ENCODE measurements around the gene OR2A42. TPM values are rescaled to one million over a fixed set of nuclear protein-coding genes. Genes with fewer than 3 reads are reported as not detected.
A peak's percentile ranks its signal among the peaks of the same experiment; 100 is the strongest.
"Not testable (repeated sequence)": the region's sequence is repeated elsewhere in the genome, so short reads cannot be mapped to it uniquely, and the experiment has no call there.

Gene OR2A42, protein sequence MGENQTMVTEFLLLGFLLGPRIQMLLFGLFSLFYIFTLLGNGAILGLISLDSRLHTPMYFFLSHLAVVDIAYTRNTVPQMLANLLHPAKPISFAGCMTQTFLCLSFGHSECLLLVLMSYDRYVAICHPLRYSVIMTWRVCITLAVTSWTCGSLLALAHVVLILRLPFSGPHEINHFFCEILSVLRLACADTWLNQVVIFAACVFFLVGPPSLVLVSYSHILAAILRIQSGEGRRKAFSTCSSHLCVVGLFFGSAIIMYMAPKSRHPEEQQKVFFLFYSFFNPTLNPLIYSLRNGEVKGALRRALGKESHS
- under 1 TPM in 1 of 2 donors, not detected in 1; 0.49 TPM for total RNA-seq

GRCh38 chr7:144239365-144239764, at the start of gene OR2A42:
Gene OR2A42, minus strand, starts transcription at chr7:144239605. Its CDS starts 6,762 bp downstream, at chr7:144232843.
- DNase-seq (ENCODE audit: low spot score); H3K9me3 ChIP-seq; H3K27ac ChIP-seq; H3K27me3 ChIP-seq (replicated peaks; ENCODE audit: insufficient read depth); H3K4me3 ChIP-seq; H3K4me1 ChIP-seq (ENCODE audit: control insufficient read depth in 1 of 2, low read depth in 2 of 2); H3K36me3 ChIP-seq; ATAC-seq (ENCODE audit: insufficient number of reproducible peaks, low FRiP score, low read depth): not testable (repeated sequence)

- not testable (repeated sequence) for ATAC-seq (ENCODE audit: insufficient number of reproducible peaks, low FRiP score, low read depth); H3K4me3 ChIP-seq; H3K4me1 ChIP-seq (ENCODE audit: control insufficient read depth in 1 of 2, low read depth in 2 of 2); H3K27ac ChIP-seq; H3K9me3 ChIP-seq; DNase-seq (ENCODE audit: low spot score); H3K27me3 ChIP-seq (replicated peaks; ENCODE audit: insufficient read depth); H3K36me3 ChIP-seq
These were observed 47.9 kb upstream of the OR2A42 start for GRCh38 chr7:144287171-144287784.

DNA sequence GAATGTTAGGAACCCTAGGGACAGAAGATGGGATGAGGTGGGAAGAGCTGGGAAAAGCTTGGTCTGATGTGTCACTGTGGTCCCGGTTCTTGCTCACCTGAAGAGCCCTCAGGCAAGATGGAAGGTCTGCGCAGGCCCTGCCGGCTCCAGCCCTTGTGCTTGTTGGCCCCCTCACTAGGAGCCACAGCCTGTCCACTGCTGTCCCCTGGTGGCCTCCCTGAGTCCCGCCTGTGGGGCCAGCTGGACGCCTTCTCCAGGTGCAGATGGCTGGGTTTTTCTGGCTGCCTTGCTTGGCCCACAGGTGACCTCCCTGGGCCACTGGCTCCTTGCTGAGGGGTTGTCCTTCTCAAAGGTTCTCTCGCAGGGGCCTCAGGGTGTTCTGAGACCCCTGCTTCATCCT, 44.3 kb upstream of the OR2A42 start:
- H3K36me3 ChIP-seq; ATAC-seq (ENCODE audit: insufficient number of reproducible peaks, low FRiP score, low read depth); H3K9me3 ChIP-seq; H3K4me1 ChIP-seq (ENCODE audit: control insufficient read depth in 1 of 2, low read depth in 2 of 2); H3K27ac ChIP-seq; DNase-seq (ENCODE audit: low spot score); H3K27me3 ChIP-seq (replicated peaks; ENCODE audit: insufficient read depth); H3K4me3 ChIP-seq: not testable (repeated sequence)

DNA sequence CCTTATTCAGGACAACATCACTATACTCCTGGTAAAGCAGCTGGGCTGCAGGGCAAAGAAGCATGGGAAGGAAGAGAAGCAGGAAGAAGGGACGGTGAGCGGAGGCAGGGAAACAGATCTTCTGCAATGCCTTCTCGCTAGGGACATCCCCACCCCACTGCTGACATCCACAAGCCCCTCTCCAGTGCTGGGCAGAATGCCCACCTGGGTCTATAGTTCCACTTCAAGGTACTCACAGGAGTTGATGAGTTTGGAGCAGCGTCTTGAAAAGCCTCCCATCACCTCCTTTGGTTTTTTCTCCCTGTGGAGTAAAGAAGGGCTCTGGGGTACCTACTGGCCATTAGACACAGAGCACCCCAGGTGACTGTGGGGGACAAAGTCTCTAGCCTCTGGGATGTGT, 43.1 kb upstream of the OR2A42 start:
- H3K36me3 ChIP-seq; H3K9me3 ChIP-seq; DNase-seq (ENCODE audit: low spot score); H3K27ac ChIP-seq; H3K4me1 ChIP-seq (ENCODE audit: control insufficient read depth in 1 of 2, low read depth in 2 of 2); H3K27me3 ChIP-seq (replicated peaks; ENCODE audit: insufficient read depth); H3K4me3 ChIP-seq; ATAC-seq (ENCODE audit: insufficient number of reproducible peaks, low FRiP score, low read depth): not testable (repeated sequence)

DNA sequence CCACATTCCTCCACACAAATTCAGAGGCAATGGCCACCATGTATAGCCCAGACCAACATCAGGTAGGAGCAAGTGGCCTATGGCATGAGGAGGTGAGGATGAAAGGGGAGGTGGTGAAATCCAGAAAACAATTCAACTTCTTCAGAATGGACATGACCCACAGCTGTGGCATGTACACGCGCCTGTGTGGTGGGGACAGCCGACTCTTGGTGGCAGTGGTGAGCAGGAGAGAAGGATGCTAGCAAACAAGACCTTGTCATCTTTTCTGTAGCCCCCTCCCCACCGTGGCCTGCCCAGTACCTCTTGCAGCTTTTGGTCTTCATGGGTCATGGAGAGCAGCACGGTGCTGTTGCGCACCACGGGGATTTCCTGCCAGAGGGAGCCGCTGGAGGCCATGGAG, 42.6 kb upstream of the OR2A42 start:
- not testable (repeated sequence) for H3K4me3 ChIP-seq; H3K36me3 ChIP-seq; H3K27ac ChIP-seq; H3K27me3 ChIP-seq (replicated peaks; ENCODE audit: insufficient read depth); H3K9me3 ChIP-seq; ATAC-seq (ENCODE audit: insufficient number of reproducible peaks, low FRiP score, low read depth); H3K4me1 ChIP-seq (ENCODE audit: control insufficient read depth in 1 of 2, low read depth in 2 of 2); DNase-seq (ENCODE audit: low spot score)

DNA sequence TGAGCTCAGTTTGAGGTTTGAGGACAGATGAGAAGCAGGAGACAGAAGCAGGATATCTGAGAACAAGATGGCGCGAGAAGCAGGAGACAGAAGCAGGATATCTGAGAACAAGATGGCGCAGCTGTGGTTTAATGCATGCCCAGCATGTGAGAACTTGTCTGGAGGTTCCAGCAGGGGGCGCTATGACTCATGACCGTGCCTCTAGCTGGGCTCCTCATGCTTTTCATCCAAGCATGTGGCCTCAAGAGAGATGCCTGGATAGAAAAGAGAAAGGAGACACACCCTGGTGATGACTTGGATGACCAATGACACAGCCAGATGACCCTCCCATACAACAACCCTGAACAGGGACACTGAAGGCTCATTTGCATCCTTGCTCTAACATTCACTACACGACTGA, 40.6 kb upstream of the OR2A42 start:
- ATAC-seq (ENCODE audit: insufficient number of reproducible peaks, low FRiP score, low read depth) = peak; percentile 8
- not testable (repeated sequence) for H3K4me1 ChIP-seq (ENCODE audit: control insufficient read depth in 1 of 2, low read depth in 2 of 2); H3K9me3 ChIP-seq; H3K36me3 ChIP-seq; H3K27ac ChIP-seq; H3K27me3 ChIP-seq (replicated peaks; ENCODE audit: insufficient read depth); DNase-seq (ENCODE audit: low spot score); H3K4me3 ChIP-seq

DNA sequence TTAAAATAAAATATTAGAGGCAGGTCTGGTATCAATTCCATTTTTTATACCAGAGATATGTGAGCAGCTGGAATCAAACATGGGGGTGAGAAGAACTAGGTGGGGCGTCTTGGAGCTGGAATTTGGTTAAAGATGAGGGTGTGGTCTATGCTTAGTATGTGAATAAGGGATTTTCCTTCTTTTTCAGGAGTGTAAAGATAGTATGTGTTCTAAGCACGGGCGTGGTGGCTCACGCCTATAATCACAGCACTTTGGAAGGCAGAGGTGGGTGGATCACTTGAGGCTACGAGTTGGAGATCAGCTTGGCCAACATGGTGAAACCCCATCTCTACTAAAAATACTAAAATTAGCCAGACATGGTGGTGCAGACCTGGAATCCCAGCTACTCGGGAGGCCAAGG, 35.9 kb upstream of the OR2A42 start:
- not testable (repeated sequence) for H3K4me1 ChIP-seq (ENCODE audit: control insufficient read depth in 1 of 2, low read depth in 2 of 2); DNase-seq (ENCODE audit: low spot score); H3K9me3 ChIP-seq; ATAC-seq (ENCODE audit: insufficient number of reproducible peaks, low FRiP score, low read depth); H3K27ac ChIP-seq; H3K36me3 ChIP-seq; H3K4me3 ChIP-seq; H3K27me3 ChIP-seq (replicated peaks; ENCODE audit: insufficient read depth)

DNA sequence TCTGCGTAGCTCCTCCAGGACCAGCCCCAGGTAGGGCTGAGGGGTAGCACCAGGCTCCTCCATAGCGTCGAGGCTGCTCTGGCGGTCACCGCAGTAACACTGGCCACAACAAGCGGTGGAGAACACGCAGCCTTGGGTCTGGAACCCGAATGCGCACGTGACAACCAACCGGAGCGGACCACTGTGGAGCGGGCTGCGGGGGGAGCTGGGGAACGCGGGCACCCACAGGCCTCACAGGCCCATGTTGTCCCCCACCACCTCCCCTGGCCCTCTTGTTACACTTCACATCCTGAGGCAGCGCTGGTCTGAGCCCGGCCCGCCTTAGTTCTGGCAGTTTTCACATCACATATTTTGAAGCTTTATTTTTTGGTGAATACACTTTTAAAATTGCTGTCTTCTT, 29.8 kb upstream of the OR2A42 start, which contains the start of gene CTAGE8:
CTAGE8 (minus strand) TSS at position 101 of the 400 bp plus-strand sequence; CDS start at position 63, 38 bp downstream.
- not testable (repeated sequence) for H3K4me3 ChIP-seq; ATAC-seq (ENCODE audit: insufficient number of reproducible peaks, low FRiP score, low read depth); H3K4me1 ChIP-seq (ENCODE audit: control insufficient read depth in 1 of 2, low read depth in 2 of 2); H3K36me3 ChIP-seq; DNase-seq (ENCODE audit: low spot score); H3K9me3 ChIP-seq; H3K27me3 ChIP-seq (replicated peaks; ENCODE audit: insufficient read depth); H3K27ac ChIP-seq

- H3K27ac ChIP-seq; H3K27me3 ChIP-seq (replicated peaks; ENCODE audit: insufficient read depth); H3K4me3 ChIP-seq; H3K4me1 ChIP-seq (ENCODE audit: control insufficient read depth in 1 of 2, low read depth in 2 of 2); ATAC-seq (ENCODE audit: insufficient number of reproducible peaks, low FRiP score, low read depth); H3K9me3 ChIP-seq; H3K36me3 ChIP-seq; DNase-seq (ENCODE audit: low spot score): not testable (repeated sequence)
These were observed 25.3 kb upstream of the OR2A42 start, which contains the start of gene OR2A7 for GRCh38 chr7:144264692-144265091. Gene OR2A7, minus strand, starts transcription at chr7:144264792. Its CDS starts 5,164 bp downstream, at chr7:144259628.

- DNase-seq (ENCODE audit: low spot score); ATAC-seq (ENCODE audit: insufficient number of reproducible peaks, low FRiP score, low read depth): not testable (repeated sequence)
These were observed 22.7 kb upstream of the OR2A42 start for GRCh38 chr7:144262128-144262527.

DNA sequence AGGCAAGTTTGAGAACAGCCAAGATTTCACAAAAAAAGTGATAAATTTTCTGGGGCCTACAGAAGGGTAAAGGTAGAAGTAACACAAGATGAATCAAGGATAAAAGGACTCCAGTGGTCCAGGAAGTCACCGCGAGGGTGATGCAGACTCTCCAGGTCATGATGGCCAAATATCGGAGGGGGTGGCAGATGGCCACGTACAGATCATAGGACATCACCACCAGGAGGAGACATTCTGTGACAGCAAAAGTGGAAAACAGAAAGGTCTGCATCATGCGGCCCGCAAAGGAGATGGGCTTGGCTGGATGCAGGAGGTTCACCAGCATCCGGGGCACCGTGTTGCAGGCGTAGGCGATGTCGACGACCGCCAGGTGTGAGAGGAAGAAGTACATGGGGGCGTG, 19.7 kb upstream of the OR2A42 start:
- not testable (repeated sequence) for H3K4me1 ChIP-seq (ENCODE audit: control insufficient read depth in 1 of 2, low read depth in 2 of 2); ATAC-seq (ENCODE audit: insufficient number of reproducible peaks, low FRiP score, low read depth); H3K27me3 ChIP-seq (replicated peaks; ENCODE audit: insufficient read depth); H3K36me3 ChIP-seq; H3K4me3 ChIP-seq; H3K27ac ChIP-seq; DNase-seq (ENCODE audit: low spot score); H3K9me3 ChIP-seq

More at GRCh38 chr7:144262128-144262527, 22.7 kb upstream of the OR2A42 start:
- H3K4me3 ChIP-seq; H3K36me3 ChIP-seq; H3K9me3 ChIP-seq; H3K27me3 ChIP-seq (replicated peaks; ENCODE audit: insufficient read depth); H3K27ac ChIP-seq; H3K4me1 ChIP-seq (ENCODE audit: control insufficient read depth in 1 of 2, low read depth in 2 of 2): not testable (repeated sequence)

All from thoracic aorta (tissue), 2 donors.